Fibroblast of skin of right quadriceps (primary cell): ENCODE results near the gene DPPA2.
A peak's percentile ranks its signal among the peaks of the same experiment; 100 is the strongest.

Source experiments
- DNase-seq: peaks from one replicate; pipeline ENCODE4 v3.0.0-alpha.2; 2013

DPPA2 gene

GRCh38 chr3:109313061-109313460, 3.3 kb downstream of the DPPA2 start:
- no peak for DNase-seq

- DNase-seq = no peak
These were observed 18.8 kb downstream of the DPPA2 start for GRCh38 chr3:109297496-109297895.

GRCh38 chr3:109284071-109284470, 32.2 kb downstream of the DPPA2 start:
- no peak for DNase-seq

GRCh38 chr3:109278546-109278945, 37.8 kb downstream of the DPPA2 start:
- peak; percentile 5 for DNase-seq

- peak; percentile 1 for DNase-seq
These were observed 38.2 kb downstream of the DPPA2 start for GRCh38 chr3:109278141-109278540.

GRCh38 chr3:109275702-109276293, 40.5 kb downstream of the DPPA2 start:
- DNase-seq = peak; percentile 29

GRCh38 chr3:109270779-109271178, 45.5 kb downstream of the DPPA2 start:
- no peak for DNase-seq

- no peak for DNase-seq
These were observed 46.6 kb downstream of the DPPA2 start for GRCh38 chr3:109269577-109270275.

- no peak for DNase-seq
These were observed 48.1 kb downstream of the DPPA2 start for GRCh38 chr3:109268181-109268580.

- DNase-seq = peak; percentile 45
These were observed 51.0 kb downstream of the DPPA2 start for GRCh38 chr3:109265295-109265694.

GRCh38 chr3:109257269-109257668, 59.0 kb downstream of the DPPA2 start:
- DNase-seq = peak; percentile 77

- no peak for DNase-seq
These were observed 61.5 kb downstream of the DPPA2 start for GRCh38 chr3:109254770-109255169.

GRCh38 chr3:109252641-109253040, 63.7 kb downstream of the DPPA2 start:
- DNase-seq = no peak
